ENCODE measurements around the gene SMOC2. TPM values are rescaled to one million over a fixed set of nuclear protein-coding genes. Genes with fewer than 3 reads are reported as not detected.

Gene SMOC2
- total and polyA plus RNA-seq, 2 of the 4 experiments (the other 2 are of a cell fraction) = not detected

- no peak for ATAC-seq (ENCODE audit: low read depth)
- no peak overlapping the region for H2BK120ac ChIP-seq (ENCODE audit: low read depth, low read length)
- CTCF ChIA-PET = no interaction called here
- no peaks in the 10 kb centered on the region for H3K36me3 ChIP-seq (ENCODE audit: control insufficient read depth, insufficient read depth, low read length)
- H3K27me3 ChIP-seq (ENCODE audit: control insufficient read depth, insufficient read depth, low read length) = no peaks in the 10 kb centered on the region
- no peak for DNase-seq
- H3K56ac ChIP-seq (ENCODE audit: extremely low read depth, insufficient read depth, low read length) = no peak overlapping the region
- H3K79me1 ChIP-seq (ENCODE audit: low read depth in 1 of 2, low read length in 2 of 2) = no peaks in the 10 kb centered on the region
- 76% methylated on average over 5 of the region's 12 CpGs; no CpG with 5 or more reads in 1 of the 2 experiments for WGBS, 2 experiments (ENCODE audit: extremely low coverage in 2 of 2, insufficient read length in 1 of 2)
- H3K23ac ChIP-seq (ENCODE audit: low read depth, low read length) = no peak overlapping the region
- H3K4me2 ChIP-seq (ENCODE audit: low read depth, low read length) = no peak overlapping the region
- peaks cover 32% of the 10 kb centered on the region for H3K9me3 ChIP-seq (ENCODE audit: control insufficient read depth, insufficient read depth, low read length)
- no peaks in the 10 kb centered on the region for H4K20me1 ChIP-seq (ENCODE audit: insufficient read depth, low read length)
- no peak overlapping the region for H4K8ac ChIP-seq (ENCODE audit: low read depth in 2 of 2, low read length in 2 of 2)
- H3K9me1 ChIP-seq (ENCODE audit: insufficient read depth, low read length) = no peaks in the 10 kb centered on the region
- H2BK5ac ChIP-seq (ENCODE audit: low read depth, low read length, poor library complexity, severe bottlenecking) = no peak overlapping the region
- H2AK5ac ChIP-seq (ENCODE audit: low read depth, low read length) = no peak overlapping the region
- H4K5ac ChIP-seq (ENCODE audit: low read depth, low read length) = no peak overlapping the region
- no peak overlapping the region for H4K91ac ChIP-seq (ENCODE audit: insufficient read depth, low read depth, low read length)
- H3K4me3 ChIP-seq (ENCODE audit: insufficient read depth, low read depth, low read length) = no peak overlapping the region
- no peak overlapping the region for H2BK20ac ChIP-seq (ENCODE audit: low read depth, low read length)
- no peak overlapping the region for H3K27ac ChIP-seq (ENCODE audit: insufficient read depth, low read length)
- H2AK9ac ChIP-seq (replicated peaks; ENCODE audit: low read depth, low read length, poor library complexity) = no peak overlapping the region
- H3K9ac ChIP-seq (ENCODE audit: low read depth, low read length) = no peak overlapping the region
- POLR2A ChIA-PET (ENCODE audit: unreplicated experiment) = no interaction called here
- H3K18ac ChIP-seq (ENCODE audit: low read depth, low read length) = no peak overlapping the region
- H3K14ac ChIP-seq (replicated peaks; ENCODE audit: low read depth, low read length) = no peak overlapping the region
- intact Hi-C loops (cut with micrococcal nuclease) (no loop called here), dilution Hi-C loops (cut with HindIII; ENCODE audit: low sequenced_read_pairs, unreplicated experiment) (no loop called here), in situ Hi-C loops (cut with MboI; ENCODE audit: low sequenced_read_pairs) (no loop called here)
- H2BK15ac ChIP-seq (ENCODE audit: low read depth, low read length) = no peak overlapping the region
- no peak overlapping the region for H3K4ac ChIP-seq (ENCODE audit: low read depth, low read length)
- H2AFZ ChIP-seq (replicated peaks; ENCODE audit: low read length, poor library complexity) = no peak overlapping the region
- BruUV-seq (replicated peaks) = no TSS peak
- no peaks in the 10 kb centered on the region for H3K4me1 ChIP-seq (ENCODE audit: control insufficient read depth, insufficient read depth, low read length)
- TF ChIP-seq BHLHE40 (IDR thresholded peaks at IDR 0.05; ENCODE audit: low read depth, low read length) (no peak), POLR2A (IDR thresholded peaks at IDR 0.05; ENCODE audit: low read depth, low read length) (no peak), RCOR1 (IDR thresholded peaks at IDR 0.05; ENCODE audit: insufficient replicate concordance, low read length) (no peak), CHD1 (IDR thresholded peaks at IDR 0.05; ENCODE audit: low read depth, low read length) (no peak), MAZ (IDR thresholded peaks at IDR 0.05; ENCODE audit: borderline replicate concordance, low read depth, low read length) (no peak), RAD21 (IDR thresholded peaks at IDR 0.05; ENCODE audit: low read length) (no peak), FOS (IDR thresholded peaks at IDR 0.05; ENCODE audit: low read depth, low read length) (no peak)
- TF ChIP-seq, protein P1, sequence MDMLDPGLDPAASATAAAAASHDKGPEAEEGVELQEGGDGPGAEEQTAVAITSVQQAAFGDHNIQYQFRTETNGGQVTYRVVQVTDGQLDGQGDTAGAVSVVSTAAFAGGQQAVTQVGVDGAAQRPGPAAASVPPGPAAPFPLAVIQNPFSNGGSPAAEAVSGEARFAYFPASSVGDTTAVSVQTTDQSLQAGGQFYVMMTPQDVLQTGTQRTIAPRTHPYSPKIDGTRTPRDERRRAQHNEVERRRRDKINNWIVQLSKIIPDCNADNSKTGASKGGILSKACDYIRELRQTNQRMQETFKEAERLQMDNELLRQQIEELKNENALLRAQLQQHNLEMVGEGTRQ (IDR thresholded peaks at IDR 0.05; ENCODE audit: low read depth, low read length) = no peak
Measured at GRCh38 chr6:168508903-168509302, 67.9 kb downstream of the SMOC2 start.

Measured in IMR-90 (cell line).